Measurements from ENCODE around the gene TACR3. TPM values are rescaled to one million over a fixed set of nuclear protein-coding genes. Genes with fewer than 3 reads are reported as not detected.
"Not testable (repeated sequence)": the region's sequence is repeated elsewhere in the genome, so short reads cannot be mapped to it uniquely, and the experiment has no call there.

TACR3 gene
- total RNA-seq, 2 donors from 2014 or later: not detected

DNA sequence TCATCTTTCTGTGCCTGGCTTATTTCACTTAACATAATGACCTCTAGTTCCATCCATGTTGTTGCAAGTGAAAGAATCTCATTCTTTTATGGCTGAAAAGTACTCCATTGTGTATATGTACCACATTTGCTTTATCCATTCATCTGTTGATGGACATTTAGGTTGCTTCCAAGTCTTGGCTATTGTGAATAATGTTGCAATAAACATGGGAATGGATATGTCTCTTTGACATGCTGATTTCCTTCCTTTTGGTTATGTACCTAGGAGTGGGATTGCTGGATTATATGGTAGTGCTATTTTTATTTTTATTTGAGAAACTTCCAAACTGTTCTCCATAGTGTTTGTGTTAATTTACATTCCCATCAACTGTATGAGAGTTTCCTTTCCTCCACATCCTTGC lies 71.2 kb downstream of the TACR3 start:
- ATAC-seq (no peak), DNase-seq (no peak)
- no peaks in the 10 kb centered on the region for H3K36me3 Mint-ChIP-seq (ENCODE audit: low read depth)
- no peaks in the 10 kb centered on the region for H3K9me3 ChIP-seq (ENCODE audit: control insufficient read depth, low read length, poor library complexity, severe bottlenecking)
- H3K4me3 Mint-ChIP-seq: no peak overlapping the region
- H3K4me1 Mint-ChIP-seq: no peaks in the 10 kb centered on the region
- H3K27me3 Mint-ChIP-seq: no peaks in the 10 kb centered on the region
- no peak overlapping the region for H3K27ac Mint-ChIP-seq

DNA sequence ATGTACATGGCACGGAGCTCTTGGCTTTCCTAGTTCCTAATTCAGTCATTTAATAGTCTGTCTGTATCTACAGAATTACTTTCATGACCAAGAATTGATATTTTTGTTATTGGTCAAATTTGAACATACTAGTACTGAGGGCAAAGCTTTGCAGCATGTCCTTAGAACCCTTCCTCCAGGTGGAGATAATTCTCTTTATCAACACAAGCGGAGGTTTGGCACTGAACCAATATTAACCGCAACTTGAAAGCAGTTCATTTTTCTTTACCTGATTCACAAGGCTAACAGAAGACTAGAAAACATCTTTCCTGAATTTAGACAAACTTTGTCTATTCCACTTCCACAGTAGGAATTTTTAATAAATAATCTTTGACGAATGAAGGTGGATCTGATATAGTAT lies 73.8 kb downstream of the TACR3 start:
- DNase-seq: no peak
- H3K4me3 Mint-ChIP-seq: no peak overlapping the region
- no peaks in the 10 kb centered on the region for H3K27me3 Mint-ChIP-seq
- H3K36me3 Mint-ChIP-seq (ENCODE audit: low read depth): no peaks in the 10 kb centered on the region
- H3K9me3 ChIP-seq (ENCODE audit: control insufficient read depth, low read length, poor library complexity, severe bottlenecking): no peaks in the 10 kb centered on the region
- ATAC-seq: no peak
- H3K4me1 Mint-ChIP-seq: no peaks in the 10 kb centered on the region
- H3K27ac Mint-ChIP-seq: no peak overlapping the region

DNA sequence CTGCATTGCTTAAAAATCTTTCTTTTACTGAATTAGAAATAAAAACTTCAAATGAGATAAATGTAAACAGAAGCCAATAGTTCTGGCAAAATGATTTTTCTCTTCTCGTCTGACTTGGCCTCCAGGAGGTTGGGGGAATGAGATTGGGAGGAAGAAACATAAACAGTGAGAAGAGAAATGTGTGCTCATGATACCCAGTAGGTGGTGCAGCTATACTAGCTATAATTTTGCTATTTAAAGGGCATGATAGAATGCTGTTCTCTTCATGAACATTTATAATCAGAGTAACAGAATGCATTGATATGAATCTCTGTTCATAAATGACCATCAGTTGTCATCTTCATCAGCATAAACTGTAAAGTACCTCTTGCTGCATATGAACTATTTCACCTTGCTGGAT lies 85.5 kb downstream of the TACR3 start:
- Mint-ChIP-seq H3K4me1 (no peaks in the 10 kb centered on the region), H3K36me3 (ENCODE audit: low read depth) (no peaks in the 10 kb centered on the region), H3K27ac (no peak overlapping the region), H3K4me3 (no peak overlapping the region), H3K27me3 (no peaks in the 10 kb centered on the region)
- no peak for ATAC-seq
- no peak for DNase-seq
- H3K9me3 ChIP-seq (ENCODE audit: control insufficient read depth, low read length, poor library complexity, severe bottlenecking): no peaks in the 10 kb centered on the region

DNA sequence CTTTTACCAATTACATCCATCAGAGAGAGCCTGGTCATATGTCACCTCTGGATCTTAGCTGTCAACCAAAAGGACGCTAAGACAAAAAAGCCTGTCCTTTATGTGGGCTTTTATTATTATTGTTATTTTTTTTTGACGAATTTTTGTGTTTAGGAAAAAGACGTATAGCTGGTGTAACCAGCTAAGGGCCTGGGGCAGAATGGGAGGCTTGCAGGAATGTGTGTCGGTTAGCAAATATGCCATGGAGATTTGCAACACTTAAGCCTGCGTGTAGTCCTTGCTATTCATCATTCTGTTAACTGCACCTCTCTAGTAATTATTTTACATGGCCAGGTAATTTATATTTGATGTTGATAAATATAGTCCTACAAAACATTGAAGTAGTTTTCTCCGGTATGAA lies 93.5 kb downstream of the TACR3 start:
- ATAC-seq: no peak
- no peak for DNase-seq
- Mint-ChIP-seq H3K27me3 (no peaks in the 10 kb centered on the region), H3K36me3 (ENCODE audit: low read depth) (no peaks in the 10 kb centered on the region), H3K4me3 (no peak overlapping the region), H3K27ac (no peak overlapping the region), H3K4me1 (no peaks in the 10 kb centered on the region)
- no peaks in the 10 kb centered on the region for H3K9me3 ChIP-seq (ENCODE audit: control insufficient read depth, low read length, poor library complexity, severe bottlenecking)

DNA sequence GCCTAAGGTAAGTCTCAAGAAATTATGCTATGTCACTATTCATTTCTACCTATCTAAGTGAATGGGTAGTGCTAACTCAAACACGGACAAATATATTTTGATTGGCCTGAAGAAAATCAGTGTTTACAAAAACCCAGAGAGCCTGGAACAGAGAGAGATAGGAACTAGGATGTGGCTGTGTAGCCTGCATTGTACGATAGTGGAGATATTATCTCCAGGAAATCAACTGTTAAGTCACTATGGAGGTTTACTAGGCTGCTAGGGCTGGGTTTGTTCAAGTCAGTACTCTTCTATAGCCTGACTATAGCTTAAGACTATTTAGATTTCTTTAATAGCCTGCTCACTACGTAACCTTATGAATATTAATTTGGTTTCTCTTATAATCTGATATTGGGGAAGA lies 127.9 kb downstream of the TACR3 start:
- no peaks in the 10 kb centered on the region for H3K27me3 Mint-ChIP-seq
- H3K36me3 Mint-ChIP-seq (ENCODE audit: low read depth): no peaks in the 10 kb centered on the region
- ATAC-seq (no peak), DNase-seq (no peak)
- H3K4me1 Mint-ChIP-seq: no peaks in the 10 kb centered on the region
- H3K27ac Mint-ChIP-seq: no peak overlapping the region
- no peak overlapping the region for H3K4me3 Mint-ChIP-seq
- no peaks in the 10 kb centered on the region for H3K9me3 ChIP-seq (ENCODE audit: control insufficient read depth, low read length, poor library complexity, severe bottlenecking)

DNA sequence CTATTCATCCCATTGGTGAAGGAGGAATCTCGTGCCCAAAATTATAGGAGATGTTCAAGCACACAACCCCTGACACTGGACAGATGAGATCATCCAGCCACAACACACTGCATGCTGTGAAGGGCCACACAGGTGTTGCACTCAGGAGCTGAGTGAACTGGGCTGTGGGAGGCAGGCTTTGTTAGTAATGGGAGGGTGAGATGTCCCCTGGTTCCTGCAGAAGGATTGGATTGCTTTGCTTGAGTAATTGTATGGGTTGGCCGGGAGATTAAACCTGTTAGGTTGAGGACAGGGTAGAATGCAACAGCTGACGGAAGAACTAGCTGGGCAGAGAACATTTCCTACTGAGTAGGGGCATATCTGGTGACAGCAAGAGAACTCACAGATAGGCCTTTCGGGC lies 152.2 kb downstream of the TACR3 start:
- Mint-ChIP-seq H3K36me3 (ENCODE audit: low read depth) (no peaks in the 10 kb centered on the region), H3K27ac (no peak overlapping the region), H3K4me3 (no peak overlapping the region), H3K4me1 (no peaks in the 10 kb centered on the region), H3K27me3 (no peaks in the 10 kb centered on the region)
- DNase-seq (no peak), ATAC-seq (no peak)
- no peaks in the 10 kb centered on the region for H3K9me3 ChIP-seq (ENCODE audit: control insufficient read depth, low read length, poor library complexity, severe bottlenecking)

DNA sequence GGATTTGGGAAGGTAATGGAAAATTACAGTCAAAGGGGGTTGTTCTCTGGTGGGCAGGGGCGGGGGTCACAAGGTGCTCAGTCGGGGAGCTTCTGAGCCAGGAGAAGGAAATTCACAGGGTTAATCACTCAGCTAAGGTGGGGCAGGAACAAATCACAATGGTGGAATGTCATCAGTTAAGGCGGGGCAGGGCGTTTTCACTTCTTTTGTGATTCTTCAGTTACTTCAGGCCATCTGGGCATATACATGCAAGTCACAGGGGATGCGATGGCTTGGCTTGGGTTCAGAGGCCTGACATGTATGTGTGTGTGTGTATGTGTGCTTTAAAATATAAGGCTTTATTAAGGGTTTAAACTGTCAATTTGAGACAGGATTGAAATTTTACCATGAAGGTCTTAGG lies 160.6 kb downstream of the TACR3 start:
- H3K9me3 ChIP-seq (ENCODE audit: control insufficient read depth, low read length, poor library complexity, severe bottlenecking); H3K4me3 Mint-ChIP-seq; H3K36me3 Mint-ChIP-seq (ENCODE audit: low read depth); H3K4me1 Mint-ChIP-seq; ATAC-seq; DNase-seq; H3K27ac Mint-ChIP-seq; H3K27me3 Mint-ChIP-seq: not testable (repeated sequence)

Data from T-helper 17 cell (primary cell).